NCI-H774 (cell line): ENCODE data around the gene ADAMTS13.
"Not testable (repeated sequence)": the region's sequence is repeated elsewhere in the genome, so short reads cannot be mapped to it uniquely, and the experiment has no call there.

Experiments
- DNase-seq: peaks from one replicate; lab custom pipeline; 2025; lab: John Stamatoyannopoulos, UW

The ADAMTS13 gene

DNA sequence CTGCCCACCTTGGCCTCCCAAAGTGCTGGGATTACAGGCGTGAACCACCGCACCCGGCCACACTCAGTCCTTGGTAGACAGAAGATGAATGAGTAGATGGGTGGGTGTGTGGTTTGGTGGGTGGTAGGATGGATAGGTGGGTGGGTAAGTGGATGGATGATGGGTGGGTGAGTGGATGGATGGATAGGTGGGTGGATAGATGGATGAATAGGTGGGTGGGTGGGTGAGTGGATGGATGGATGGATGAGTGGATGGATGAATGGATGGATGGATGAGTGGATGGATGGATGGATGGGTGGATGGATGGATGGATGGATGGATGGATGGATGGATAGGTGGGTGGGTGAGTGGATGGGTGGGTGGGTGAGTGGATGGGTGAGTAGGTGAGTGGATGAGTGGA is 29.9 kb upstream of the ADAMTS13 start:
- not testable (repeated sequence) for DNase-seq

DNA sequence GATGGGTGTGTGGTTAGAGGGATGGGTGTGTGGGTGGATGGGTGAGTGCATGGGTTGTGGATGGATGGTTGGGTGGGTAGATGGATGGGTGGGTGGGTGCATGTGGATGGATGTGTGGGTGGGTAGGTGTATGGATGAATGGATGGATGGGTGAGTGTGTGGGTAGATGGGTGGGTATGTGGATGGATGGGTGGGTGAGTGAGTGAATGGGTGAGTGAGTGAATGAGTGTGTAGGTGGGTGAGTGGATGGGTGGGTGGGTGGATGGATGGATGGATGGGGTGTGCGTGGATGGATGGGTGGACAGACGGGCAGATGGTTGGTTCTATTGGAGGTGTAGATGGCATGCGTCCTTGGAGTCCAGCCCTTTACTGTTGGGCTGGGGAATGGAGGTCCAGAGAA is 28.8 kb upstream of the ADAMTS13 start:
- no peak for DNase-seq

DNA sequence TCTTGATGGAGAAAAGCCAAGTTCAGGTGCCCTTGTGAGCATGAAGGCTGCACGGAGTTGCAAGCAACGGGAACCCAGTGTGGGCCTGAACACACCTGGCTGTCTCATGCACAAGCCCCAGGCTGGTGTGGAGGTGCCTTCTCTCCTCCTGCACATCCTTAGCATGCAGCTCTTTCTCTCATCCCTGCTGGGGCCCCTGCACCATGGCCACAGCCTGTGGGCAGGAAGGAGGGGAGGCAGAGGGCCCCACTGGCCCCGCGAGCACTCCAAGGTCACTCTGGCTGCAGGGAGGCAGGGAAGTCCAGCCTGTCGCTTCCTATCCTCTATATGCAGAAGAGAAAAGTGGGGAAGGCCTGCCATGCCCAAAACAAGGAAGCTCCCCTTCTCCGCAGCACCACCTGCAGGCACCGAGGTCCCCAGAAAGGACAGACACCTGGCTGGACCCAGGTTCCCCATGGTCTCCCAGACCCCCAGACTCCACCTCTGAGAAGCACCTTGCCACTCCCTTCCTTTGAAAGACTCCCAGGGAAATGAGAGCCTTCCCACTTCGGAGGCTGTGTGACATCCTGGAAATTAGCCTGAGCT is 27.4 kb upstream of the ADAMTS13 start:
- no peak for DNase-seq

DNA sequence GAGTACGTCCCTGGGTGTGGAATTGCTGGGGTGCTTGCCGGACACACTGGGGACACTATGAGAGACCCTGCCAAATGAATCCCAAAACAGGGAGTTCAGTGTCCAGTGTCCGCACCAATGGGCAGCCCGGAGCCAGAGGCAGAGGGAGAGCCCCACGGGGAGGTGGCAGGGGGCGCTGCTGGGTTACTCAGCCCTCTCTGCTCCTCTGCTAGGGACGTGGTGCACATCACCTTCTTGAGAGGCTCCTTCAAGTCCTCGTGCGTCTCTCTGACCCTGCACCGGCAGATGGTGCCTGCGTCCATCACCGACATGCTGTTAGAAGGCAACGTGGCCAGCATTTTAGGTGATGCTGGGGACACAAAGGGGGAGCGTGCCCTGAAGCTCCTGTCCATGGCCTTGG is 25.2 kb upstream of the ADAMTS13 start:
- no peak for DNase-seq

DNA sequence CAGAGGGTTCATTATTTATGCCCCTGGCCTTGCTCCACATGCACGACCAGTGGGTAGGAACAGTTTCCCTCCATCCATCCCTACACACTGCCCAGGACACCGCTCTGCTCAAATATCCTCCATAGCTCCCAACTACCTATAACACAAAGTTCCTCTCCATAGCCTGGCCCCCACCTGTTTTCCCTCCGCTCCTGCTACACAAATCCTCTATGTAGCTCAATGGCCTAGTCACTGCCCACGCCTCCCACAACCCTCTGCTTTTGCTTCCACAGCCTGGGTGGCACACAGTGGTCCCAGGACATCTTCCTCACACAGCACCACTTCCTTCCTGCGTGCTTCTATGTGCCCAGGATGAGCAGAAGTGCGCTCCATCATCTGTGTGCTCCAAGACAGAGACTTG is 24.8 kb upstream of the ADAMTS13 start:
- DNase-seq = no peak

DNA sequence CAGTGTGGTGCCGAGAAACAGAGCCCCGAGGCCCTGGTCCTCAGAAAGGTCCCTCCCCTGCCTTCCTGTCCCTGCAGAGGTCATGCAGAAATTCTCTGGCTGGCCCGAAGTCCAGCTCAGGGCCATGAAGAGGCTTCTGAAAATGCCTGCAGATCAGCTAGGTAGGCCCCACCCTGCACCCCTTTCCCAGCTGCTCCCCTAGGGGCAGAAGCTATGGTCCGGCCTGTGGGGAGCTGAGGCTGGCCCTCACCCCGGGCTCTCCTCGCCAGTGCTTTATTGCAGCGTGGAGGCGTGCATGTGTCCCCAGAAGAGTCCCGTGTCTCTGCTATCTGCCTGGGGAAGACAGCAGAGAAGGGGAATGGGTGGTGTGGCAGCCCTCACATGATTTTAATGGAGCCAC is 24.3 kb upstream of the ADAMTS13 start:
- no peak for DNase-seq

DNA sequence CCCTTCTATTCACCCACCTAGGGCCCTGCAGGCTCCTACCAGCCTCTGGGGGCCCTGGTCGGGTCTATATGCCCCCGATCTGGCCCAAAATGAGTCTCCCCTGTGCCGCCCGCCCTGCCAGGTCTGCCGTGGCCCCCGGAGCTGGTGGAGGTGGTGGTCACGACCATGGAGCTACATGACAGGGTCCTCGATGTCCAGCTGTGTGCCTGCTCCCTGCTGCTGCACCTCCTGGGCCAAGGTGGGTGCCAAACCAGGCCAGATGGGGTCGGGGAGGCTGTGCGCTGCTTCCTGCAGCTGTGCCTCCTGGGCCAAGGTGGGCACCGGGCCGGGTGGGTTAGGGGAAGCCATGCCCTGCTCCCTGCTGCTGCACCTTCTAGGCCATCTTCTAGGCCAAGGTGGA is 21.9 kb upstream of the ADAMTS13 start:
- no peak for DNase-seq

DNA sequence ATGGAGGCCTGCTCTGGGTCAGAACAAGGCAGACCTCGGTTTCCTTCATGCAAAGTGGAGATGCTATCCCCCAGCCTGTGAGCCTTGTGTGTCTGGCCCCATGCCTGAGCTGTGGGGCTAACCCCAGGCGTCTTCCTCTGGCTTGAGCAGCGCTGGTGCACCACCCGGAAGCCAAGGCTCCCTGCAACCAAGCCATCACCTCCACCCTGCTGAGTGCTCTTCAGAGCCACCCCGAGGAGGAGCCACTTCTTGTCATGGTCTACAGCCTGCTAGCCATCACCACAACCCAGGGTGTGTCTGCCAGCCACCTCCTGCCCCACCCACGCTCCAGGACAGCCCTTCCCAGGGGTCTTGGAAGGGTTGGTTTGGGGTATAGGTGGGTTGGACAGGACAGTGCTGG is 20.6 kb upstream of the ADAMTS13 start:
- no peak for DNase-seq

DNA sequence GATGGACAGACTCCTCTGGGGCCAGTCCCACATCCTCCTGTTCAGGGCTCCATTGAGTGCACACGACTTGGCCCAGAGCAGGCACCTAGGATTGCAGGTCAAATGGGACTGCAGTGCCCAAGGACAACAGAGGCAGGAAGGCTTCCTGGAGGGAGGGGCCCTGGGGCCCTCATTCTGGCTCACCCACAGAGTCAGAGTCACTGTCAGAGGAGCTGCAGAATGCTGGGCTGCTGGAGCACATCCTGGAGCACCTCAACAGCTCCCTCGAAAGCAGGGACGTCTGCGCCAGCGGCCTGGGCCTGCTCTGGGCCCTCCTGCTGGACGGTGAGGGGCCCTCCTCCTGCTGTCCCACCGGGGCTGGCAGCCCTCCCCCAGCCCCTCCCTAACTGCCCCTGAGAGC is 19.5 kb upstream of the ADAMTS13 start:
- no peak for DNase-seq

DNA sequence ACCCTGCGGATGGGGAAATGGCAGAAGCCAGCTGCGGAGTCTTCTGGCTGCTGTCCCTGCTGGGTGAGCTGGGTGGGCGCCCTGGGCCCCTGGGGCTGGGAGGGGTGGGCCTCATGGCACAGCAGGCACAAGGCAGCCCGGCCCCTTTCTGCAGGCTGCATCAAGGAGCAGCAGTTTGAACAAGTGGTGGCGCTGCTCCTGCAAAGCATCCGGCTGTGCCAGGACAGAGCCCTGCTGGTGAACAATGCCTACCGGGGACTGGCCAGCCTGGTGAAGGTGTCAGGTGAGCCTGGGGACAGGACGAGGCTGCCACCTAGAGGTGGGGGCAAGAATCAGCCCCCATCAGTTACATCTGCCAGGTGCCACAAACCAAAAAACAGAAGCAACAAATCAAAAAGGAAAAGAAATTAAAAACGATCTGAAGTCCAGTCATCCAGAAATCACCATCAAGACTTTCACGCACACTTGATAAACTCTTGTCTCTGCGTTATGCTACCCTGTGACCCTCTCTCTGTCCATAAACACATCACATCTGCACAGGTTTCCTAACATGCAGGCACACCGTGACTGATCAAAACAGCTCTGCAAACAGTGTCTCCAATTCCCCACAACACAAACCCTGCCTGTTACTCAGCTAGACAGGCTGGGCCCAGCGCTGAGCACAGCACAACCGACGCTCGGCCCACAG is 18.3 kb upstream of the ADAMTS13 start:
- DNase-seq = peak; percentile 37

DNA sequence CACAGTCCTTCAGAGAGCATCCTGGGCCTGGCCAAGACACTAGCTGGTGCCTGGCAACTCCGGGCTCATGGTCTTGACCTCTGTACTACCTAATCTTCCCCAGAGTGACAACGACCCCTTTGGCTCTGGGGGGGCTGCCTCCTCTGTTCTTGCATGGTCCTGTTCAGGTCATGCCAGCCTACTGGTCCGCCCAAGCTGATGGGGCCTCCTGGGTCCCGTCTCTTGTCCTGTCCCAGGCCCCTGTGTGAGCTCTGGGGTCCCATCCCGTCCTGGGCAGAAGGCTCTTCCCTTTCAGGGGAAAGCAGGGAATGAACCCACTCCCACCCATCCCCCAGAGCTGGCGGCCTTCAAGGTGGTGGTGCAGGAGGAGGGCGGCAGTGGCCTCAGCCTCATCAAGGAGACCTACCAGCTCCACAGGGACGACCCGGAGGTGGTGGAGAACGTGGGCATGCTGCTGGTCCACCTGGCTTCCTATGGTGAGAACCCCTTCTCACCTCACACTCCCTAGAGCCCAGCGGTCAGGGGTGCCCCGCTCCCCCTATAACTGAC is 17.6 kb upstream of the ADAMTS13 start:
- no peak for DNase-seq

DNA sequence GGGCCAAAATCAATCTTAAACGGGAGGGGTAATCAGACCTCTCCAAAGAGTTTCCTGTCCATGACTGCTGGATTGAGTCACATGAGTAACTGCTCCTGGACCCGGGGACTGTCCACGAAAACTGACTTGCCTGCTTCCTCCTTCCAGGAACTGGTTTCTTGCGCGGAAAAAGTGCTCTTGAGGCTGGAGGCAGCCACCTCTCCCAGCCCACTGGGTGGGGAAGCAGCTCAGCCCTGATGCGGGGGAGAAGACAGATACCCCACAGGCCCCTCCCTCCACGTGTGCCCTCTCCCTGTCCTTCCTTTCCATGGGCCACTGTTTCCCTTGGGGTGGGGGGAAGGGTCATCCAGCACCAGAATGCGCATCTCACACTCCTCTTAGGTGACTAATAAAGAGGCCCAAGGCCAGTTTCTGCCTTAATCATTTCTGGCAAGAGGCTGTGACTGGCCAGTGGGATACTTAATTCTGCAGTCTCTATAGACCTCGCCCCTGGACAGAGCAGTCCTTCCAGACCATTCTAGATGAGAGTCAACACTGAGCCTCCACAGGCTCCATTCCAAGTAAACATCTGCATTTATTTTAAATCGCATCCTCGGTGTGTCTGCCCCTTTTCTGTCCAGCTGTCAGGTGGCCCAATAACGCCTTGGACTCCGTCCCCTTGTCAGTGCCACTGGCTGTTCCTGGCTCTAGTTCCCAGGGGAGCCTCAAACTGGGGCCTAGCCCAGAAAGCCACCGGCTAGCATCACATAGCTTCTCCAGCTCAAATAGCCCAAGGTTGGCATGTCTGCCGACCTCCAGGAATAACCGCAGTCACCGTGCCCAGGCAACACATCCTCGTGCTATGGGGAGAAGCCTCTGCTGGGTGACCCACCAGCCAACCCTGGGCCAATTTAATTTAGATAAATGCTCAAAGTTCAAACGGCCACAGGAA is 16.4 kb upstream of the ADAMTS13 start:
- DNase-seq = no peak

DNA sequence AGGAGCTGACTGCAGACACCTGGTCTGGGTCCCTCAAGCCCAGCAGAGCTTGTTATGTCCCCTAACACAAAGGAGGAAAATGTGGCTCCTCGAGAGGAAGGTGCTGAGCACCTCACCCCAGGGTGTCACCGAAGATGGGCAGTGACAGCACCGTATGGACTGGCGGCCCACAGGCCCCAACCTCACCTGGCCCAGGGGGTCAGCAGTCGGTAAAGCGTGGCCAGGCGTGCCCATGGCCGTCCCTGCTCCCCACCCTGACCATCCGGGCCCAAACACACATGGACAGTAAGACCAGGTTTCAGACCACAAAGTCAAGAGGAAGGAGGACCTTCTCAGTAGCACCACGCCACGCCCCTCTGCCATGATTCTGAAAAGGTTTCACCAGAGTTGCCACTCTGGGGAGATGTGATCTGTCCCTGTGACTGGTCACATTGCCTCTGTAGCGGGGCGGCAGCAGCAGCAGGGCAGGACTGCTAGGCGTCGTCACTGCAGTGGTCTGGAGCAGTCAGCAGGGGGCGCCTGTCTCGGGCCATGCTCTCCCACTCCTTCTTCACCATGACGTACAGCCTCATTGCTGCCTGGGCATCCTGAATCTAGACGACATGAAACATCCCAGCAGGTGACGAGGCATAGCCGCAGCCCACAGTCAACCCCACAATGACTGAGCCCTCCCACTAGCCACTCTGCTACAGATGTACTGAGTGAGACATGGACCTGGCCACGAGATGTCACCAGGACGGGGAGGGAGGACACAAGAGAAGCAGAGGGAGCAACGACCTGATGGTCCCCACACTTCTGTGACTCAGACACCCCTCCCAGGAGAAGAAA is 15.5 kb upstream of the ADAMTS13 start:
- peak; percentile 56 for DNase-seq

DNA sequence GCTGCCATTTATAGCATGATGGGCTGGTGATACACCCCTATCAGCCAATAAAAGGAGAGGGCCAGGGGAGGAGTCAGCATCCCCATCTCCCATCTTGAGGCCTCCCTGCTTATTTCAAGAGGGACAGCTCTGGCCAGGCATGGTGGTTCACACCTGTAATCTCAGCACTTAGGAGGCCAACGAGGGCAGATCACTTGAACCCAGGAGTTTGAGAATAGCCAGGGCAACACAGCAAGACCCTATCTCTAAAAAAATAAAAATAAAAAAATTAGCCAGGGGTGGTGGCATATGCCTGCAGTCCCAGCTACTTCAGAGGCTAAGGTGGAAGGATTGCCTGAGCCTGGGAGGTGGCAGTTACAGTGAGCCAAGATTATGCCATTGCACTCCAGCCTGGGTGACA is 14.1 kb upstream of the ADAMTS13 start:
- DNase-seq = no peak

DNA sequence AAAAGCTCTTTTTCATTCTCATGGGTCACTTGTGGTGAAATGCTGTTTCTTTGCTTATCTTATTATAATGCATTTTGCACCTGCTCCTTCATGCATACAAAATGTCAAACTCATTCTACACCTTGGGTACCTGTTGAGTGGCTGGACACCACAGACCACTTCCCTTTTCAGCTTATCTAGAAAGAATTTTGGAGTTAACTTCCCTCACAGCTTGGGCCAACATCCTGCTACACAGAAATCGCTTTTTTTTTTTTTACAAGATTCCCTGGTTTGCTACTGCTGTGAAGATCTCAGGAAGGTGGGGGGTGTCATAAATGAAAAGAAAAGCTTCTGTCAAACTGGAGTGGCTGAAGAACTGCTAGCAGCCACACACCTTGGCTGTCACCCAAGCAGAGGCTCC is 7.0 kb upstream of the ADAMTS13 start:
- no peak for DNase-seq

DNA sequence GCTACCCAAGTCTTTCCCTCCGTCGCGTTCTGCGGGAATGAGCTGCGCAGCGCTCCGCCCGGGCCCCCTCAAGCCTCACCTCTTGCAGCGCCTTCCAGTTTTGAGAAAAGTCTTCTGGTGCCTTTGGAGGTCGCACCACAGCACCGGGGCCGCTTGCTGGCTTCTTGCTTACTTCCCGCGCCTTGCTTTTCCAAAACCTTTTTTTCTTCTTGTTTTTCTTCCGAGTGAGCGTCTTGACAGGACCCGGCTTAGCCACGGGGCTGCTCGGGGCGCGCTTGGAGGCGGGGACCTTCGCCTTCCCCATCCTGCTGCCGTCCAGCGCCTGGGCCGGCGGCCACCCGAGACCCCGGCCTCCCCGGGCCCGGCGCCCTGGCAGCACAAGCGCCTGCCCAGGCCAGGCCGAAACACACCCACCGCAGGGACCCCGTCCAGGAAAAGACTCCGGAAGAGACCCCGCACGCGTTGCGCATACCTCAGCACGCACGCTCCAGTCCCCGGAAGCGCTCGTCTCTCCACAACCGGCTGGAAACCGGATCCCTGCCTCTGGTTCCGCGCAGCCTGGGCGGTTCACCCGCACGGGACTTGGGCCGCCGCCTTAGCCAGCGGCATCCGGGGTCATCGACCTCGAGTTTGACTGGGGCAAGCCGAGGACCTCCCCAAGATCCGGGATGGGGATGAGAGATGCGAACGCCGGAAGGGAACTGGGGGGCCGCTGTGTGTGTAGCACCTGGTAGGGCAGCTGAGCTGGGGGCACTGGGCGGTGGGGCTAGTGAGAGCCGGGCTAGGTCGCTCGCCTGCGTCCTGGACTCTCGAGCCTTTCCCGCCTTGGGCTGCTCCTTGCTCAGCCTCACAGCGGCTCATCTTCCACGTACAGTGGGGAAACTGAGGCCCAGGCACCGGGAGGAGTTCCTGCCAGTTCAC is 4.4 kb upstream of the ADAMTS13 start, which contains the start of gene REXO4:
Gene REXO4, minus strand, starts transcription at position 470 of the 921 bp plus-strand sequence. Its CDS starts 166 bp downstream, at position 304.
- peak; percentile 87 for DNase-seq

DNA sequence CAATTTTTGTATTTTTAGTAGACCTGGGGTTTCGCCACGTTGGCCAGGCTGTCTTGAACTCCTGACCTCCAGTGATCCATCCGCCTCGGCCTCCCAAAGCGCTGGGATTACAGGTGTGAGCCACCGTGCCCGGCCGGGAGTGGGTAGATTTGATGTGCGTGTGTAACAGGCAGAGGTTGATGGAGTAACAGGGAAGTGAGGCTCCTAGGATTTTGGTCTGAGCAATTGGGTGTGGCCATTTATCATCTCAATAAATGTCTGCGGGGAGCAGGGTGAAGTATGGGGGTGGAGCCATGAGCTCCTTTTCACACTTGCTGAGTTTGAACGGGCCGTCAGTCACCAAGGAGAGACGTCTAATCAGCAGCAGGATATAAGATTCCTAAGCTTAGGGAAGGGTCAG is 3.2 kb upstream of the ADAMTS13 start:
- DNase-seq = no peak

DNA sequence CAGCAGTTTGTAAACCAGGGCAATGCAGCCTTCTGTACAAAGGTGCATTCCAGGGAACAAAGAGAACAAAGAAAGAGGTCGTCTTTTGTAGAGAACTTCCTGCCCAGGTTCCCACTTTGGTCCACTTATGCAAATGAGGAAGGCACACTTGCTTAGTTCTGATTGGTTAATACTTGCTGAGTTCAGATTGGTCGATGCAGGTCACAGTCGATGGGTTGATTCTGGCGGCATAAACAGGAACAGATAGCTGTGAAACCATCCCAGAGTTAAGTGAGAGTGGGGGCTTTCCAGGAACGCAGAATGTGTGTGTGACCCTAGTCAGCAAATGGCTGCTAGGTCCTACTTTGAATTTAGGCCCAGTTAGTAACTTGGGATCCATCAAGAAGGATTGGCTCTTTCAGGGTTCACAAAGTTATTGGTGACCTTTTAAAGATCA is 1.8 kb upstream of the ADAMTS13 start:
- DNase-seq = no peak

DNA sequence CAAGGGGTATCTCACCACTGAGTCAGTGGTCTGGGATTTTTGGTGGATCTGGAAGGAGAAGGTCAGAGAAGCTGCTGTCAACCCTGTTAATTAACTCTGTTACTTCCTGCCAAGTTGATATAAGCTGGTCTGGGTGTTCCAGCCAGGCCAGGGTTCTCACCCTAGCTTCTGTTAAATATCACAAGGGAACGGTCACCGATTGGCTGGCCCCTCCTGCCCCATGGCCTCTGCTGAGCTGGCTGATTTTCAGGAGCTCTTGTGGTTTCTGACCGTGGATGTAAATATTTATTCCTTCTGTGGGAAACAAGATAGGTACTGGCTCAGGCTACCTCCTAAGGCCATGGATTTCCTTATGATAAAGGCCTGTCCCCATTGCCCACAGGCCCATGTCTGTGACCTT is 1.0 kb downstream of the ADAMTS13 start:
- no peak for DNase-seq

DNA sequence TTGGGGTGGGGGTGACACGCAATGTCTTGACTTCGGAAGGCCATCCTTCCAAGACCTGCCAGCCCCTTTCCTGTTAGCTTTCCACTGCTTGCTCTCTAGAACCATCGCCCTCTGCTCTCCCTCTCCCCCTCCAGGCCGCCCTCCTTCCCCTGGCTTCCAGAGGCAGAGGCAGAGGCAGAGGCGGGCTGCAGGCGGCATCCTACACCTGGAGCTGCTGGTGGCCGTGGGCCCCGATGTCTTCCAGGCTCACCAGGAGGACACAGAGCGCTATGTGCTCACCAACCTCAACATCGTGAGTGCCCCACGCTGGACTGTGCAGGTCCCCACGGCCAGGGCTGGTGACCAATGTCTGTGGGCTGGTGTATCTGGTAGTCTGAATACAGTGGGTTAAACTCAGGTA is 2.0 kb downstream of the ADAMTS13 start:
- DNase-seq = no peak
